CD8-positive, alpha-beta memory T cell (primary cell): ENCODE data around the gene CCDC7. TPM values are rescaled to one million over a fixed set of nuclear protein-coding genes. Genes with fewer than 3 reads are reported as not detected.

Experiments used
- CTCF ChIA-PET: fragments of 350-600 bp; sonication (Branson Sonifier 250); formaldehyde crosslinking; loops from one replicate; lab custom pipeline; 2021; ENCODE audit warnings: antibody characterized with exemption; lab: Charles Lee
- POLR2A ChIA-PET: fragments of 350-600 bp; sonication (Branson Sonifier 250); formaldehyde crosslinking; loops from one replicate; lab custom pipeline; 2021; ENCODE audit warnings: antibody characterized with exemption; lab: Charles Lee
- DNase-seq, 5 donors: peaks; one replicate each; pipeline versions ENCODE4 v3.0.0 to v3.0.0-alpha.2; 2020 to 2022; ENCODE audit warnings: mixed read lengths in 1 of 5
- H3K27ac ChIP-seq: one replicate; pipeline ENCODE4 v1.7.0; 2013; ENCODE audit warnings: low read depth, mild to moderate bottlenecking, low read length, moderate library complexity
- H3K27me3 ChIP-seq: 2 replicates; pipeline ENCODE4 v1.7.0; 2013; ENCODE audit warnings: low read length, mild to moderate bottlenecking; ENCODE audit not compliant: insufficient read depth, poor library complexity, severe bottlenecking
- H3K36me3 ChIP-seq: 2 replicates; pipeline ENCODE4 v1.7.0; 2013; ENCODE audit warnings: mild to moderate bottlenecking, low read length, moderate library complexity; ENCODE audit not compliant: insufficient read depth
- H3K4me1 ChIP-seq: 2 replicates; pipeline ENCODE4 v1.7.0; 2013; ENCODE audit warnings: mild to moderate bottlenecking, low read length, moderate library complexity; ENCODE audit not compliant: insufficient read depth
- H3K4me3 ChIP-seq: 2 replicates; pipeline ENCODE4 v1.7.0; 2013; ENCODE audit warnings: mild to moderate bottlenecking, low read length
- H3K9me3 ChIP-seq: 2 replicates; pipeline ENCODE4 v1.7.0; 2013; ENCODE audit warnings: mild to moderate bottlenecking, low read length
- H3K27ac Mint-ChIP-seq, 8 donors: one replicate each; pipeline ENCODE4 v1.8.0; 2020 to 2021; ENCODE audit warnings: mixed read lengths in 8 of 8, mild to moderate bottlenecking in 6 of 8, inconsistent platforms in 3 of 8, moderate library complexity in 3 of 8
- H3K27me3 Mint-ChIP-seq, 2 donors: one replicate each; pipeline ENCODE4 v1.8.0; 2020 to 2021; ENCODE audit warnings: mixed read lengths in 2 of 2, mild to moderate bottlenecking in 1 of 2, moderate library complexity in 1 of 2
- H3K36me3 Mint-ChIP-seq, 3 donors: one replicate each; pipeline ENCODE4 v1.8.0; 2020 to 2021; ENCODE audit warnings: mixed read lengths in 3 of 3, inconsistent platforms in 1 of 3, mild to moderate bottlenecking in 1 of 3
- H3K4me1 Mint-ChIP-seq, 3 donors: one replicate each; pipeline ENCODE4 v1.8.0; 2020 to 2021; ENCODE audit warnings: mixed read lengths in 3 of 3, inconsistent platforms in 1 of 3, mild to moderate bottlenecking in 1 of 3
- H3K4me3 Mint-ChIP-seq, 7 donors: one replicate each; pipeline ENCODE4 v1.8.0; 2020 to 2021; ENCODE audit warnings: mixed read lengths in 7 of 7, mild to moderate bottlenecking in 6 of 7, moderate library complexity in 4 of 7, inconsistent platforms in 2 of 7
- H3K9me3 Mint-ChIP-seq, 5 donors: one replicate each; pipeline ENCODE4 v1.8.0; 2020 to 2022; ENCODE audit warnings: mixed read lengths in 5 of 5, mild to moderate bottlenecking in 3 of 5, moderate library complexity in 2 of 5, inconsistent platforms in 1 of 5
- polyA plus RNA-seq: library from polyadenylated mRNA; unstranded; fragments of 300-500 nt; fragmentation: Illumina TruSeq; gene quantifications from one replicate; pipeline ENCODE4 v1.2.3, GENCODE V29; 2021
- total RNA-seq, 2 experiments: library from RNA; stranded (reverse); gene quantifications; one replicate each; pipeline ENCODE4 v1.2.3, GENCODE V29; 2021

Gene CCDC7
- total and polyA plus RNA-seq, 3 experiments from 2014 or later: 11.6 to 12.2 (median 12.1) TPM

- H3K36me3 ChIP-seq: no peaks in the 10 kb centered on the region
- peak overlapping the region in 1 of 8 donors; percentile 72 for H3K27ac Mint-ChIP-seq
- H3K4me1 Mint-ChIP-seq: no peaks in the 10 kb centered on the region
- POLR2A ChIA-PET: no interaction called here
- no peak overlapping the region for H3K4me3 Mint-ChIP-seq
- no peaks in the 10 kb centered on the region for H3K9me3 ChIP-seq
- no peak for DNase-seq
- CTCF ChIA-PET: no interaction called here
- no peaks in the 10 kb centered on the region for H3K27me3 ChIP-seq
- no peak overlapping the region for H3K4me3 ChIP-seq
- no peaks in the 10 kb centered on the region for H3K4me1 ChIP-seq
- H3K9me3 Mint-ChIP-seq: peaks cover 2 to 18% (median 16%) of the 10 kb centered on the region in 5 donors
- H3K36me3 Mint-ChIP-seq: peaks cover 0 to 18% (median 4%) of the 10 kb centered on the region in 3 donors
- peaks cover 4 to 8% of the 10 kb centered on the region in 2 donors for H3K27me3 Mint-ChIP-seq
- H3K27ac ChIP-seq: no peak overlapping the region
These were observed 19.8 kb upstream of the CCDC7 start for GRCh38 chr10:32426186-32426585.

- no peak overlapping the region for H3K27ac ChIP-seq
- ChIA-PET POLR2A (no interaction called here), CTCF (interaction anchor here (0.7 to 1.2 kb wide), 2 partner anchors 18 to 48 kb away, joined by 3 to 4 read pairs; no protein-coding TSS in a partner anchor)
- no peaks in the 10 kb centered on the region for H3K36me3 ChIP-seq
- H3K4me3 ChIP-seq: no peak overlapping the region
- H3K9me3 Mint-ChIP-seq: peaks cover 0 to 5% (median 0%) of the 10 kb centered on the region in 5 donors
- H3K27me3 ChIP-seq: no peaks in the 10 kb centered on the region
- no peak overlapping the region for H3K27ac Mint-ChIP-seq
- DNase-seq: peak in 1 of 5 donors; percentile 28
- H3K4me3 Mint-ChIP-seq: no peak overlapping the region
- H3K27me3 Mint-ChIP-seq: peaks cover 8 to 20% of the 10 kb centered on the region in 2 donors
- H3K4me1 Mint-ChIP-seq: peaks cover 0 to 6% (median 3%) of the 10 kb centered on the region in 3 donors
- H3K9me3 ChIP-seq: no peaks in the 10 kb centered on the region
- H3K36me3 Mint-ChIP-seq: peaks cover 0 to 15% (median 1%) of the 10 kb centered on the region in 3 donors
- H3K4me1 ChIP-seq: no peaks in the 10 kb centered on the region
These were observed 12.4 kb upstream of the CCDC7 start for GRCh38 chr10:32433542-32433941.

- DNase-seq: no peak
- no peaks in the 10 kb centered on the region for H3K9me3 ChIP-seq
- H3K9me3 Mint-ChIP-seq: peaks cover 0 to 5% (median 0%) of the 10 kb centered on the region in 5 donors
- H3K4me1 Mint-ChIP-seq: peaks cover 0 to 6% (median 3%) of the 10 kb centered on the region in 3 donors
- H3K27me3 ChIP-seq: no peaks in the 10 kb centered on the region
- H3K4me3 ChIP-seq: no peak overlapping the region
- peaks cover 0 to 11% (median 0%) of the 10 kb centered on the region in 3 donors for H3K36me3 Mint-ChIP-seq
- H3K27ac ChIP-seq: no peak overlapping the region
- no peaks in the 10 kb centered on the region for H3K4me1 ChIP-seq
- POLR2A ChIA-PET: no interaction called here
- CTCF ChIA-PET: interaction anchor here (1.2 to 1.4 kb wide), 2 partner anchors 9 to 59 kb away, joined by 3 to 6 read pairs; partner anchors contain the start of gene CCDC7
- peaks cover 10 to 24% of the 10 kb centered on the region in 2 donors for H3K27me3 Mint-ChIP-seq
- no peak overlapping the region for H3K4me3 Mint-ChIP-seq
- peak overlapping the region in 1 of 8 donors; percentile 36 for H3K27ac Mint-ChIP-seq
- H3K36me3 ChIP-seq: no peaks in the 10 kb centered on the region
These were observed 9.7 kb upstream of the CCDC7 start for GRCh38 chr10:32436215-32436614.

GRCh38 chr10:32437334-32437733 lies 8.6 kb upstream of the CCDC7 start:
- Mint-ChIP-seq H3K4me3 (no peak overlapping the region), H3K27ac (no peak overlapping the region), H3K9me3 (peaks cover 0 to 5% (median 0%) of the 10 kb centered on the region in 5 donors), H3K36me3 (peaks cover 0 to 11% (median 0%) of the 10 kb centered on the region in 3 donors), H3K27me3 (peaks cover 7 to 22% of the 10 kb centered on the region in 2 donors), H3K4me1 (peaks cover 0 to 6% (median 3%) of the 10 kb centered on the region in 3 donors)
- DNase-seq: no peak
- Histone ChIP-seq H3K9me3 (no peaks in the 10 kb centered on the region), H3K27ac (no peak overlapping the region), H3K4me3 (no peak overlapping the region), H3K4me1 (no peaks in the 10 kb centered on the region), H3K27me3 (no peaks in the 10 kb centered on the region), H3K36me3 (no peaks in the 10 kb centered on the region)
- ChIA-PET POLR2A (no interaction called here), CTCF (interaction anchor here (1.2 to 1.4 kb wide), 2 partner anchors 8 to 60 kb away, joined by 3 to 6 read pairs; partner anchors contain the start of gene CCDC7)

- peak overlapping the region; percentile 12 for H3K4me3 ChIP-seq
- H3K36me3 ChIP-seq: no peaks in the 10 kb centered on the region
- peaks cover 5% of the 10 kb centered on the region for H3K4me1 ChIP-seq
- ChIA-PET CTCF (interaction anchor here (0.9 to 1.8 kb wide), 10 partner anchors 8 to 99 kb away, joined by 3 to 15 read pairs (median 5); no protein-coding TSS in a partner anchor), POLR2A (interaction anchor here (0.6 to 1.8 kb wide), 6 partner anchors 14 to 514 kb away, joined by 3 to 39 read pairs (median 4); no protein-coding TSS in a partner anchor)
- no peaks in the 10 kb centered on the region for H3K27me3 ChIP-seq
- peaks cover 8 to 26% (median 24%) of the 10 kb centered on the region in 3 donors for H3K4me1 Mint-ChIP-seq
- no peaks in the 10 kb centered on the region for H3K27me3 Mint-ChIP-seq
- DNase-seq: no peak
- H3K36me3 Mint-ChIP-seq: peaks cover 2 to 12% (median 7%) of the 10 kb centered on the region in 3 donors
- H3K9me3 Mint-ChIP-seq: no peaks in the 10 kb centered on the region
- H3K4me3 Mint-ChIP-seq: peak overlapping the region; percentile 94 to 98 (median 97)
- H3K27ac Mint-ChIP-seq: peak overlapping the region in 7 of 8 donors; percentile 17 to 100 (median 99)
- no peaks in the 10 kb centered on the region for H3K9me3 ChIP-seq
- no peak overlapping the region for H3K27ac ChIP-seq
These were observed 904 bp upstream of the CCDC7 start for GRCh38 chr10:32445036-32445435.

- peak overlapping the region; percentile 97 for H3K4me3 ChIP-seq
- Mint-ChIP-seq H3K4me1 (peaks cover 11 to 34% (median 24%) of the 10 kb centered on the region in 3 donors), H3K36me3 (peaks cover 7 to 17% (median 9%) of the 10 kb centered on the region in 3 donors), H3K27ac (peak overlapping the region; percentile 94 to 100 (median 100)), H3K27me3 (no peaks in the 10 kb centered on the region), H3K4me3 (peak overlapping the region; percentile 94 to 98 (median 97)), H3K9me3 (no peaks in the 10 kb centered on the region)
- ChIA-PET CTCF (interaction anchor here (0.9 to 1.3 kb wide), 6 partner anchors 12 to 74 kb away, joined by 3 to 15 read pairs (median 5); no protein-coding TSS in a partner anchor), POLR2A (interaction anchor here (1.2 to 1.8 kb wide), 3 partner anchors 12 to 513 kb away, joined by 4 to 39 read pairs (median 15); no protein-coding TSS in a partner anchor)
- no peaks in the 10 kb centered on the region for H3K27me3 ChIP-seq
- no peaks in the 10 kb centered on the region for H3K9me3 ChIP-seq
- peaks cover 5% of the 10 kb centered on the region for H3K4me1 ChIP-seq
- peaks cover 4% of the 10 kb centered on the region for H3K36me3 ChIP-seq
- peak overlapping the region; percentile 97 for H3K27ac ChIP-seq
- DNase-seq: peak in 1 of 5 donors; percentile 13
These were observed 831 bp downstream of the CCDC7 start for GRCh38 chr10:32446536-32447406.

GRCh38 chr10:32454148-32454547 lies 8.2 kb downstream of the CCDC7 start:
- Mint-ChIP-seq H3K27ac (peak overlapping the region in 1 of 8 donors; percentile 26), H3K27me3 (no peaks in the 10 kb centered on the region), H3K4me3 (no peak overlapping the region), H3K9me3 (no peaks in the 10 kb centered on the region), H3K4me1 (peaks cover 29 to 41% (median 32%) of the 10 kb centered on the region in 3 donors), H3K36me3 (peaks cover 19 to 47% (median 31%) of the 10 kb centered on the region in 3 donors)
- Histone ChIP-seq H3K36me3 (peaks cover 13% of the 10 kb centered on the region), H3K27me3 (no peaks in the 10 kb centered on the region), H3K27ac (no peak overlapping the region), H3K4me1 (peaks cover 19% of the 10 kb centered on the region), H3K4me3 (no peak overlapping the region), H3K9me3 (no peaks in the 10 kb centered on the region)
- ChIA-PET CTCF (interaction anchor here (1.1 kb wide), 1 partner anchor 9 kb away, joined by 3 read pairs; the partner anchor contains the start of gene CCDC7), POLR2A (no interaction called here)
- no peak for DNase-seq
